ENCODE results near the gene ADAMTSL5.

DNA sequence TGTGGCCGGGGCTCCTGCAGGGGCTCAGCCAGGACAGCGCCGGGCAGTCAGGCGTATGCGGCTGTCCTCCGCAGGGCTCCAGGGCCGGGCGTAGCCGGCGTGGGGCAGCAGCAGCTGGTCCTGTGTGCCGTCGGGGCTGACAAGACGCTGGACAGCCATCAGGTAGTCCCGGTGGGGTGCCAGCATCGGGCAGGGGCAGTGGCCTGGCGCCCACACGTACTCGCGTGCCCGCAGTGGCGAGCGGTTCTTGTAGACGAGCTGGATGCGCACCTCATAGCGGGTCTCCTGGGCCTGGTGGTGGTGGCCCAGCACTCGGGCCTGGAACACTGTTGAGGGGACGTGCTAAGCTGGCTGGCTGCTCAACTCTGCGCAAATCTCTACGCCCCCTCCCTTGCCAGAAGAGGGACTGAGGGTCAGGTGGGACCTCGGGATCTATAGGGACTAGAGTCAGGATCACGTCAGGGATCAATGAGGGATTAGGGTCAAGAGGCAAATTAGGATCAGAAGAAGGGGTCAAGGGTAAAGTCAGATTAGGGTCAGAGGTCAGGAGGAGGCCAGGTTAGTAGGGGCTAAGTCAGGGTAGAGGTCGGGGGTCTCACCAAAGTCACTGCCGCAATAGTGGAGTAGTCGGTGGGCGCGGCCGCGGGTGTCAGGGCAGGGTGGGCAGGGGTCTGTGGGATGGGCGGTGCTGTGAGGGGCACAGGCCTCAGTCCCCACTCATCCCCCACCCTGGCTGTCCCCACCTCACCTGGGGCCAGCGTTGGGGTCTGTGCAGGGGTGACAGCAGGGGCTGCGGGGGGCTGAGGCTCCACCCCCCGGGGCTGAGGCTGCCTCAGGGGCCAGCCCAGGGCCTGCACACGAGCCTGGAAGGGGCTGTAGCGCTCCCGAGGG is 6.6 kb downstream of the ADAMTSL5 start:
- TF ChIP-seq, protein P1, sequence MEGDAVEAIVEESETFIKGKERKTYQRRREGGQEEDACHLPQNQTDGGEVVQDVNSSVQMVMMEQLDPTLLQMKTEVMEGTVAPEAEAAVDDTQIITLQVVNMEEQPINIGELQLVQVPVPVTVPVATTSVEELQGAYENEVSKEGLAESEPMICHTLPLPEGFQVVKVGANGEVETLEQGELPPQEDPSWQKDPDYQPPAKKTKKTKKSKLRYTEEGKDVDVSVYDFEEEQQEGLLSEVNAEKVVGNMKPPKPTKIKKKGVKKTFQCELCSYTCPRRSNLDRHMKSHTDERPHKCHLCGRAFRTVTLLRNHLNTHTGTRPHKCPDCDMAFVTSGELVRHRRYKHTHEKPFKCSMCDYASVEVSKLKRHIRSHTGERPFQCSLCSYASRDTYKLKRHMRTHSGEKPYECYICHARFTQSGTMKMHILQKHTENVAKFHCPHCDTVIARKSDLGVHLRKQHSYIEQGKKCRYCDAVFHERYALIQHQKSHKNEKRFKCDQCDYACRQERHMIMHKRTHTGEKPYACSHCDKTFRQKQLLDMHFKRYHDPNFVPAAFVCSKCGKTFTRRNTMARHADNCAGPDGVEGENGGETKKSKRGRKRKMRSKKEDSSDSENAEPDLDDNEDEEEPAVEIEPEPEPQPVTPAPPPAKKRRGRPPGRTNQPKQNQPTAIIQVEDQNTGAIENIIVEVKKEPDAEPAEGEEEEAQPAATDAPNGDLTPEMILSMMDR (IDR thresholded peaks at IDR 0.05): no peak
- TF ChIP-seq, protein P2, sequence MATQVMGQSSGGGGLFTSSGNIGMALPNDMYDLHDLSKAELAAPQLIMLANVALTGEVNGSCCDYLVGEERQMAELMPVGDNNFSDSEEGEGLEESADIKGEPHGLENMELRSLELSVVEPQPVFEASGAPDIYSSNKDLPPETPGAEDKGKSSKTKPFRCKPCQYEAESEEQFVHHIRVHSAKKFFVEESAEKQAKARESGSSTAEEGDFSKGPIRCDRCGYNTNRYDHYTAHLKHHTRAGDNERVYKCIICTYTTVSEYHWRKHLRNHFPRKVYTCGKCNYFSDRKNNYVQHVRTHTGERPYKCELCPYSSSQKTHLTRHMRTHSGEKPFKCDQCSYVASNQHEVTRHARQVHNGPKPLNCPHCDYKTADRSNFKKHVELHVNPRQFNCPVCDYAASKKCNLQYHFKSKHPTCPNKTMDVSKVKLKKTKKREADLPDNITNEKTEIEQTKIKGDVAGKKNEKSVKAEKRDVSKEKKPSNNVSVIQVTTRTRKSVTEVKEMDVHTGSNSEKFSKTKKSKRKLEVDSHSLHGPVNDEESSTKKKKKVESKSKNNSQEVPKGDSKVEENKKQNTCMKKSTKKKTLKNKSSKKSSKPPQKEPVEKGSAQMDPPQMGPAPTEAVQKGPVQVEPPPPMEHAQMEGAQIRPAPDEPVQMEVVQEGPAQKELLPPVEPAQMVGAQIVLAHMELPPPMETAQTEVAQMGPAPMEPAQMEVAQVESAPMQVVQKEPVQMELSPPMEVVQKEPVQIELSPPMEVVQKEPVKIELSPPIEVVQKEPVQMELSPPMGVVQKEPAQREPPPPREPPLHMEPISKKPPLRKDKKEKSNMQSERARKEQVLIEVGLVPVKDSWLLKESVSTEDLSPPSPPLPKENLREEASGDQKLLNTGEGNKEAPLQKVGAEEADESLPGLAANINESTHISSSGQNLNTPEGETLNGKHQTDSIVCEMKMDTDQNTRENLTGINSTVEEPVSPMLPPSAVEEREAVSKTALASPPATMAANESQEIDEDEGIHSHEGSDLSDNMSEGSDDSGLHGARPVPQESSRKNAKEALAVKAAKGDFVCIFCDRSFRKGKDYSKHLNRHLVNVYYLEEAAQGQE (IDR thresholded peaks at IDR 0.05; ENCODE audit: insufficient read depth in 1 of 2, low read depth in 2 of 2, low read length in 1 of 2): no peak
- TF ChIP-seq POLR2AphosphoS5 (IDR thresholded peaks at IDR 0.05; ENCODE audit: low read depth, low read length) (no peak), TCF7L2 (IDR thresholded peaks at IDR 0.05; ENCODE audit: low read depth, low read length) (no peak), SIN3A (IDR thresholded peaks at IDR 0.05; ENCODE audit: borderline replicate concordance, insufficient read depth, low read depth, low read length) (no peak)

Measured in Panc1 (cell line).